ENCODE measurements around the gene LRBA.

DNA sequence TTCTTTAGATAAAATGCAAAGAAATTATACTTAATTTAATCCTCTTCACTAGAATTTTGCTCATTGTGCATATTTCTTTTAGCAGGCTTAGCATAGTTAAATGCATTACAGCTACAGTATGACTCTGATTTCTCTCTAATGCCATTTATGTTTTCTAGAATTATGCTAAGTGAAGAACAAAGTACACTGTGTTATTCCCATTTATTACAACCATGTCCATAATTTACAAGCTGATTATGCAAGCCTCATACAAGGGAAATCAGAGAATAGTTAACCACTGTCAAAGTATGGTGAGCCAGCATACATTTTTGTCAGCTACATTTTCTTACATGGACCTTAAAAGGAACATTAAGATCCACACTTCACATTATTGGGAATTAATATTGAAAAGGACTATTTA is 334.0 kb downstream of the LRBA start:
- TF ChIP-seq ZNF263 (CRISPR knock-in tag; IDR thresholded peaks at IDR 0.05; ENCODE audit: borderline replicate concordance): no peak
- no peak for TF ChIP-seq MXI1 (IDR thresholded peaks at IDR 0.05; ENCODE audit: low read depth, low read length)
- no peak for TF ChIP-seq ZNF431 (CRISPR knock-in tag; IDR thresholded peaks at IDR 0.05)
- TF ChIP-seq, protein P1, sequence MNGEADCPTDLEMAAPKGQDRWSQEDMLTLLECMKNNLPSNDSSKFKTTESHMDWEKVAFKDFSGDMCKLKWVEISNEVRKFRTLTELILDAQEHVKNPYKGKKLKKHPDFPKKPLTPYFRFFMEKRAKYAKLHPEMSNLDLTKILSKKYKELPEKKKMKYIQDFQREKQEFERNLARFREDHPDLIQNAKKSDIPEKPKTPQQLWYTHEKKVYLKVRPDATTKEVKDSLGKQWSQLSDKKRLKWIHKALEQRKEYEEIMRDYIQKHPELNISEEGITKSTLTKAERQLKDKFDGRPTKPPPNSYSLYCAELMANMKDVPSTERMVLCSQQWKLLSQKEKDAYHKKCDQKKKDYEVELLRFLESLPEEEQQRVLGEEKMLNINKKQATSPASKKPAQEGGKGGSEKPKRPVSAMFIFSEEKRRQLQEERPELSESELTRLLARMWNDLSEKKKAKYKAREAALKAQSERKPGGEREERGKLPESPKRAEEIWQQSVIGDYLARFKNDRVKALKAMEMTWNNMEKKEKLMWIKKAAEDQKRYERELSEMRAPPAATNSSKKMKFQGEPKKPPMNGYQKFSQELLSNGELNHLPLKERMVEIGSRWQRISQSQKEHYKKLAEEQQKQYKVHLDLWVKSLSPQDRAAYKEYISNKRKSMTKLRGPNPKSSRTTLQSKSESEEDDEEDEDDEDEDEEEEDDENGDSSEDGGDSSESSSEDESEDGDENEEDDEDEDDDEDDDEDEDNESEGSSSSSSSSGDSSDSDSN (IDR thresholded peaks at IDR 0.05; ENCODE audit: borderline replicate concordance in 1 of 2, low read depth in 2 of 2, low read length in 2 of 2): no peak
- TF ChIP-seq, protein P2, sequence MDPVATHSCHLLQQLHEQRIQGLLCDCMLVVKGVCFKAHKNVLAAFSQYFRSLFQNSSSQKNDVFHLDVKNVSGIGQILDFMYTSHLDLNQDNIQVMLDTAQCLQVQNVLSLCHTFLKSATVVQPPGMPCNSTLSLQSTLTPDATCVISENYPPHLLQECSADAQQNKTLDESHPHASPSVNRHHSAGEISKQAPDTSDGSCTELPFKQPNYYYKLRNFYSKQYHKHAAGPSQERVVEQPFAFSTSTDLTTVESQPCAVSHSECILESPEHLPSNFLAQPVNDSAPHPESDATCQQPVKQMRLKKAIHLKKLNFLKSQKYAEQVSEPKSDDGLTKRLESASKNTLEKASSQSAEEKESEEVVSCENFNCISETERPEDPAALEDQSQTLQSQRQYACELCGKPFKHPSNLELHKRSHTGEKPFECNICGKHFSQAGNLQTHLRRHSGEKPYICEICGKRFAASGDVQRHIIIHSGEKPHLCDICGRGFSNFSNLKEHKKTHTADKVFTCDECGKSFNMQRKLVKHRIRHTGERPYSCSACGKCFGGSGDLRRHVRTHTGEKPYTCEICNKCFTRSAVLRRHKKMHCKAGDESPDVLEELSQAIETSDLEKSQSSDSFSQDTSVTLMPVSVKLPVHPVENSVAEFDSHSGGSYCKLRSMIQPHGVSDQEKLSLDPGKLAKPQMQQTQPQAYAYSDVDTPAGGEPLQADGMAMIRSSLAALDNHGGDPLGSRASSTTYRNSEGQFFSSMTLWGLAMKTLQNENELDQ (CRISPR knock-in tag; IDR thresholded peaks at IDR 0.05; ENCODE audit: borderline replicate concordance): no peak
- TF ChIP-seq ZNF12 (CRISPR knock-in tag; IDR thresholded peaks at IDR 0.05): no peak
- TF ChIP-seq HMGN3 (IDR thresholded peaks at IDR 0.05; ENCODE audit: borderline replicate concordance, extremely low read depth, insufficient read length, low read depth, low read length): no peak
- no peak for TF ChIP-seq SP2 (IDR thresholded peaks at IDR 0.05; ENCODE audit: extremely low read depth, low read depth, low read length, poor library complexity, severe bottlenecking)
- no peak for TF ChIP-seq ATF7 (IDR thresholded peaks at IDR 0.05)
- TF ChIP-seq NR2C1 (IDR thresholded peaks at IDR 0.05): no peak
- TF ChIP-seq NR2C1 (tag; IDR thresholded peaks at IDR 0.05): no peak
- TF ChIP-seq CBFB (CRISPR knock-in tag; IDR thresholded peaks at IDR 0.05): no peak
- TF ChIP-seq, protein P3, sequence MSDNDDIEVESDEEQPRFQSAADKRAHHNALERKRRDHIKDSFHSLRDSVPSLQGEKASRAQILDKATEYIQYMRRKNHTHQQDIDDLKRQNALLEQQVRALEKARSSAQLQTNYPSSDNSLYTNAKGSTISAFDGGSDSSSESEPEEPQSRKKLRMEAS (CRISPR knock-in tag; IDR thresholded peaks at IDR 0.05): no peak
- no peak for TF ChIP-seq GATA2 (CRISPR knock-in tag; IDR thresholded peaks at IDR 0.05)
- TF ChIP-seq POLR2AphosphoS5 (IDR thresholded peaks at IDR 0.05; ENCODE audit: control insufficient read depth, insufficient read depth, low read depth, low read length): no peak

Data from K562 (cell line).